ENCODE data around the gene C15orf62.

DNA sequence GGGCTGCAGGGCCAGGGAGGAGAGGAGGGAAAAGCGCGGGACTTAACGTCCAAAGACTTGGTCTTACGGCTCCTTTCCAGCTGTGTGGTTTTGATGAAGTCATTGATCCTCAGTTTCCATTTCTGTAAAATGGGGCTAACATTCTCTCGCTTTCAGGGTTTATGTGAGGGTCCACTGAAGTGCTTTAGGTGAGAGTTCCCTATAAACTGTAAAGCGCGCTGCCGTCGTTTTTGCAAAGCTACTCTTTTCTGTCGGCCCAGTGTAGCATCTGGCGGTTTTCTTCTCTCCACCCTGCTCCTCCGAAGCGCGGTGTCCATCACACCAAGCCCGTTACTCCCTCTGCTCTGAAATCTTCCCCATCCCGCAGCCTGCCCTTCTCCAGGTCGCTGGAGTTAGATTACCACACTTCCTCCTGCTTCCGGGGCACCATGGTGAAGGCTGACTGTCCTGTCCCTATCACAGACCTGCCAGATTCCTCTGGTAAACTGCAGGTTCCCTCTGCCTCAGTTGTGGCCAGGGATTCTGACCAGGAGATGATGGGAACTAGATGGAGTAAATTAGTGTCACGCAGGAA is 38.2 kb downstream of the C15orf62 start:
- TF ChIP-seq RAD21 (IDR thresholded peaks at IDR 0.05; ENCODE audit: low read depth) (no peak), CEBPB (IDR thresholded peaks at IDR 0.05) (no peak), EGR1 (IDR thresholded peaks at IDR 0.05) (no peak), TAF1 (IDR thresholded peaks at IDR 0.05; ENCODE audit: low read depth) (no peak), EP300 (IDR thresholded peaks at IDR 0.05; ENCODE audit: borderline replicate concordance) (no peak), REST (IDR thresholded peaks at IDR 0.05; ENCODE audit: low read depth) (no peak), NFIC (IDR thresholded peaks at IDR 0.05) (no peak), FOXM1 (IDR thresholded peaks at IDR 0.05; ENCODE audit: borderline replicate concordance, low read depth) (no peak), USF1 (IDR thresholded peaks at IDR 0.05) (no peak)
- TF ChIP-seq, protein P1, sequence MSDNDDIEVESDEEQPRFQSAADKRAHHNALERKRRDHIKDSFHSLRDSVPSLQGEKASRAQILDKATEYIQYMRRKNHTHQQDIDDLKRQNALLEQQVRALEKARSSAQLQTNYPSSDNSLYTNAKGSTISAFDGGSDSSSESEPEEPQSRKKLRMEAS (IDR thresholded peaks at IDR 0.05) = 0 out of 2 replicates have a peak, but pooled peaks have one; percentile 11

Data from Ishikawa (cell line).